SH-SY5Y (cell line): ENCODE results near the gene HSPA1A.

Experiments used
- GATA2 ChIP-seq: IDR thresholded peaks from 2 replicates; pipeline ENCODE4 v1.6.1; 2011; ENCODE audit warnings: mild to moderate bottlenecking, low read depth, low read length
- GATA3 ChIP-seq: IDR thresholded peaks from 2 replicates; pipeline ENCODE4 v1.6.1; 2011; ENCODE audit warnings: low read depth, mild to moderate bottlenecking, low read length, moderate library complexity

The HSPA1A gene

GRCh38 chr6:31821301-31822035 lies 6.1 kb downstream of the HSPA1A start:
- TF ChIP-seq GATA2 (no peak), GATA3 (no peak)

DNA sequence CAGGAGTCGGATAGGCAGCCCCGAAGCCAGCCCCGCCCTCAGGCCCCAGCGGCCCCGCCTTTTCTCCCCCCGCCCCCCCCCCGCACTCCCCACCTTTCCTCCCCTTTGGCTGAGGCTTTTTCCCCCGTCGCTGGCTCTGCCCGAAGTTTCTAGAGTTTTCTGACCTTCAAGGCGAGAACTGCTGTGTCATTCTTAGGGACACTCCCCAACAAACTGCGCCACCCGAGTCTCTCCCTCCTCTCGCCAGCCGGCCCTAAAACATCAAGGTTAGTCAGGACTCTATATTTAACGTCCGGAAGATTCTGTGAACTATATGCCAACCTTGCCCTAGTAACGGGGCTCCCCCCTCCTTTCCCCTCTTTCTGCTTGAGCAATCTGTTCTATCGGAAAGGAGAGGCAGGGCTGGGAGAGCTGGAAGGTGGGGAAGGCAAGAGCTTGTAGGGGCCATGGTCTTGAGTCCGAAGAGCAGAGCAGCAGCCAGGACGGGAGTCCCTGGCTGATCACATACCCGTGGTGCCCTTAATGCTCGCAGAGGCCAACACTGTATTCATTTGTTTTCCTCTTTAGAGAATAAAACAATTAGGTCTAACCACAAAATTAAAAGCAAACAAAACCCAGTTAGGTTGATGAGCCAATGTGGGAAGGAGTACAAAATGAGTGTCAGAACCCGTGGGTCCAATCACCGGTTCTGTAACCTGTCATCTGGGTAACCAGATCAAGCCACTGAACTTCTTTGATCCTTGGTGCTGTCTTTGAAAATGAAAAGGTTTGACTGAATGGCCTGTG lies 6.9 kb downstream of the HSPA1A start:
- no peak for TF ChIP-seq GATA3
- no peak for TF ChIP-seq GATA2

DNA sequence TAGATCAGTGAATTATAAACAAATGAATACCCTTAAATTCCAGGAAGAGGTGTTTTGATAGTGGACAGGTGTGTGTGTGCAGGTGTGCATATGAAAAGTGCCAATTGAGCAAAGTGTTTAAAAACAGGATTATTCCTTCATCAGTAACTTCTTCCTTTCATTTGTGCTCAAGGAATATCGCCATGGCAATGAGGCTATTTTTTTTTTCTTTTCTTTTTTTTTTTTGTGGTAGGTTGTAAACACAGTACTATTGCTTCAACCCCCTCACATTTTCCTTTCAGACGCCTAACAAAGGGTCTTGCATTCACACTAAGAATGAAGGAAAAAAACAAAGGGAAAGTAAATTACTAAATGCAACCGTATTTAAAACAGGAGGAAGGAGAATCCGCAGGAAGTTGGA lies 10.2 kb downstream of the HSPA1A start:
- no peak for TF ChIP-seq GATA3
- TF ChIP-seq GATA2: no peak

DNA sequence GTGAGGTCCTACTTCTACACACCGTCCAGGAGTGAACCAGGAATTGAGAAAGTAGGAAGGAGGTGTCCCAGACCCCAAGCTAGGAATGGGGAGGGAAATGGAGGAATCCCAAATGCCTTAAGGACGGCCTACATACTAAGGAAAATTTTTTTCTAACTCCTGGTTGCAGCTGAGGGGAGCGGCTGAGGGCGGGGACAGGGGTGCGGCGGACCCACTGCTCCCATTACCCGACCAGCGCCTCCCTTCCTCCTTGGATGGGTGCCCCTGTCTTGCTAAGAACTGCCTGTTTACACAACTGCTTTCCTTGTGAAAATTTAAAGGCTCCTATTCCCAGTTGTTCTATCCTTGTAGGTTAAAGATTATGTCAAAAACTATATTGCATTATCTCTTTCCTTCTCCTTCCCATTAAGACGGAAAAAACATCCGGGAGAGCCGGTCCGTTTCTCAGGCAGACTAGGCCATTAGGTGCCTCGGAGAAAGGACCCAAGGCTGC lies 11.5 kb downstream of the HSPA1A start:
- no peak for TF ChIP-seq GATA3
- TF ChIP-seq GATA2: no peak

DNA sequence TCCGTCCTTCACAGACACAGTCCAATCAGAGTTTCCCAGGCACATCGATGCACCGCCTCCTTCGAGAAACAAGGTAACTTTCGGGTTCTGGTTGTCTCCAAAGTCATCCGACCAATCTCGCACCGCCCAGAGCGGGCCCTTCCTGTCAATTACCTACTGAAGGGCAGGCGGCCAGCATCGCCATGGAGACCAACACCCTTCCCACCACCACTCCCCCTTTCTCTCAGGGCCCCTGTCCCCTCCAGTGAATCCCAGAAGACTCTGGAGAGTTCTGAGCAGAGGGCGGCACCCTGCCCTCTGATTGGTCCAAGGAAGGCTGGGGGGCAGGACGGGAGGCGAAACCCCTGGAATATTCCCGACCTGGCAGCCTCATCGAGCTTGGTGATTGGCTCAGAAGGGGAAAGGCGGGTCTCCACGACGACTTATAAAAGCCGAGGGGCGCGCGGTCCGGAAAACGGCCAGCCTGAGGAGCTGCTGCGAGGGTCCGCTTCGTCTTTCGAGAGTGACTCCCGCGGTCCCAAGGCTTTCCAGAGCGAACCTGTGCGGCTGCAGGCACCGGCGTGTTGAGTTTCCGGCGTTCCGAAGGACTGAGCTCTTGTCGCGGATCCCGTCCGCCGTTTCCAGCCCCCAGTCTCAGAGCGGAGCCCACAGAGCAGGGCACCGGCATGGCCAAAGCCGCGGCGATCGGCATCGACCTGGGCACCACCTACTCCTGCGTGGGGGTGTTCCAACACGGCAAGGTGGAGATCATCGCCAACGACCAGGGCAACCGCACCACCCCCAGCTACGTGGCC lies 12.1 kb downstream of the HSPA1A start, which contains the start of gene HSPA1B:
Gene HSPA1B, plus strand, starts transcription at position 453 of the 794 bp plus-strand sequence. Its CDS starts 213 bp downstream, at position 666.
- TF ChIP-seq GATA2 (no peak), GATA3 (no peak)

DNA sequence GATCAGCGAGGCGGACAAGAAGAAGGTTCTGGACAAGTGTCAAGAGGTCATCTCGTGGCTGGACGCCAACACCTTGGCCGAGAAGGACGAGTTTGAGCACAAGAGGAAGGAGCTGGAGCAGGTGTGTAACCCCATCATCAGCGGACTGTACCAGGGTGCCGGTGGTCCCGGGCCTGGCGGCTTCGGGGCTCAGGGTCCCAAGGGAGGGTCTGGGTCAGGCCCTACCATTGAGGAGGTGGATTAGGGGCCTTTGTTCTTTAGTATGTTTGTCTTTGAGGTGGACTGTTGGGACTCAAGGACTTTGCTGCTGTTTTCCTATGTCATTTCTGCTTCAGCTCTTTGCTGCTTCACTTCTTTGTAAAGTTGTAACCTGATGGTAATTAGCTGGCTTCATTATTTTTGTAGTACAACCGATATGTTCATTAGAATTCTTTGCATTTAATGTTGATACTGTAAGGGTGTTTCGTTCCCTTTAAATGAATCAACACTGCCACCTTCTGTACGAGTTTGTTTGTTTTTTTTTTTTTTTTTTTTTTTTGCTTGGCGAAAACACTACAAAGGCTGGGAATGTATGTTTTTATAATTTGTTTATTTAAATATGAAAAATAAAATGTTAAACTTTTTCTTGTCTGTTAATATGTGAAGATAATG lies 14.4 kb downstream of the HSPA1A start:
- no peak for TF ChIP-seq GATA3
- TF ChIP-seq GATA2: no peak

- no peak for TF ChIP-seq GATA3
- TF ChIP-seq GATA2: no peak
Observed at GRCh38 chr6:31830886-31831335, 15.6 kb downstream of the HSPA1A start.

DNA sequence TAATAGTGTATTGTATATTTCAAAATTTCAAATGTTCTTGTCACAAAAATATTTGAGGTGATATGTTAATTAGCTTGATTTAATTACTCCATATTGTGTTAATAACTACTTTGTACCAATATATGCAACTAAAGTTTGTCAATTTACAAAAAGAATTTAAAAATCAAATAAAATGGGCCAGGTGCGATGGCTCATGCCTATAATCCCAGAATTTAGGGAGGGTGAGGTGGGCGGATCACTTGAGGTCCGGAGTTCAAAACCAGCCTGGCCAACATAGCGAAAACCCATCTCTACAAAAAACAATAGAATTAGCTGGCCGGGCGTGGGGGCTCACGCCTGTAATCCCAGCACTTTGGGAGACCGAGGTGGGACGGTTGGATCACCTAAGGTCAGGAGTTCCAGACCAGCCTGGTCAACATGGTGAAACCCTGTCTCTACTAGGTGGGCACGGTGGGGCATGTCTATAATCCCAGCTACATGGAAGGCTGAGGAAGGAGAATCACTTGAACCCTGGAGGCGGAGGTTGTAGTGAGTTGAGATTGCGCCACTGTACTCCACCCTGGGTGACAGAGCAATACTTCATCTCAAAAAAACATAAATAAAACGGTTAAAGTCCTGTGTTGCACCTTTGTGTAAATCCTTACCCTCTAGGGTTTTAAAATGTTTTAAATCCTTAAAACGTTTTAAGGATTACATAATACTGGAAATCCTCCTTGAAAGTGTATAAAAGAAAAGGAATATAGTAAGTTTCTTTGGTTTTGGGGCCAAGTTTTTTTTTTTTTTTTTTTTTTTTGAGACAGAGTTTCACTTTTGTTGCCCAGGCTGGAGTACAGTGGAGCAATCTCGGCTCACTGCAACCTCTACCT lies 16.2 kb downstream of the HSPA1A start:
- TF ChIP-seq GATA3 (no peak), GATA2 (no peak)

- TF ChIP-seq GATA3 (no peak), GATA2 (no peak)
Observed at GRCh38 chr6:31834367-31835250, 19.3 kb downstream of the HSPA1A start.

DNA sequence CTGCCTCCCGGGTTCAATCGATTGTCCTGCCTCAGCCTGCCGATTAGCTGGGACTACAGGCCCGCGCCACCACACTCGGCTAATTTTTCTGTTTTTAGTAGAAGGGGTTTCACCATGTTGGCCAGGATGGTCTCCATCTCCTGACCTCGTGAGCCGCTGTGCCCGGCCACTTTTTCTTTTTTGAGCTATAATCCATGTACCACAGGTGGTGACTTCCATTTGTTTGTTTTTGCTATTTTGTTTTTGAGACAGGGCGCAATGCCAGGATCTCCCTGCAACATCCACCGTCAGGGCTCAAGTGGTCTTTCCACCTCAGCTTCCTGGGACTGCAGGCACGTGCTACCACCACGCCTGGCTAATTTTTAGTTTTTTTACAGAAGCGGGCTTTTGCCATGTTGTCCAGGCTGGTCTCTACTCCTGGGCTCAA lies 20.7 kb downstream of the HSPA1A start:
- no peak for TF ChIP-seq GATA3
- no peak for TF ChIP-seq GATA2

DNA sequence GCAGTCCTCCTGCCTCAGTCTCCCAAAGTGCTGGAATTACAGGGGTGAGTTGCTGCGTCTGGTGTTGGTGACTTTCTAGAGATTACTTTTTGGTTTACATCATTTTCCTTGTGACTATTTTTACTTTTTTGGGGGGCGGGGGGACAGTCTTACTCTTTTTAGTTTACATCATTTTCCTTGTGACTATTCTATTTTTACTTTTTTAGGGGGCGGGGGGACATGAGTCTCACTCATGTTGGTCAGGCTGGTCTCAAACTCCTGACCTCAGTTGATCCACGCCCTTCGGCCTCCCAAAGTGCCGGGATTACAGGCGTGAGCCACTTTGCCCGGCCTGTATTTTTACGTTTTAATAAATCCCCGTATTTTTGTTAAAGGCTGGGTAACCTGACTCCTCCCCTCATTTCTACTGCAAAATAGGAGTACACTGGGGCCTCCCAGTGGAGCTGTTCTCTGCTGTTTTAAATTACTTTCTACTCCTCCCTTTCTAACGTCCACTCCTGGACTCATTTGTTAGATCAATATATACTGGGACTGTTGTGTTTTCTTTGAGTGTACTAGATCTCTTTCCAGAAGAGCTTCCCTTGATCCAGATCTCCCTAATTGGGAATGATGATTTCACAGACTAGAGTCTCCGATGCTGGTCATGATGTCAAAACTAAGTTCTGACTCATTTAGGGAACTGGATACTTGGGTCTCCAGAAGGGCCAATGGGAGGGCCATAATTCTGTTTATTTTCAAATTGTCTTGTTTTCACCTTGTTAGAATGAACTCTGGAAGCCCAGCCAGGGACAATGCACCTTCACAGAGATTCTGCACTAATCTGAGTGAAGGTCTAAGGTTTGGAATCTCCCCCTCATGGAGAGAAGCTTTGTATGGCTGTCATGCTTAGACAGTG lies 21.4 kb downstream of the HSPA1A start:
- TF ChIP-seq GATA2 (no peak), GATA3 (no peak)
